HG03280 (cell line): ENCODE results near the gene TMEM106B.

ENCODE experiments used
- ATAC-seq: cut with Tn5 transposase; IDR thresholded peaks from one replicate; pipeline ENCODE4 v1.9.1; 2021; ENCODE audit warnings: mild to moderate bottlenecking, moderate library complexity; ENCODE audit not compliant: unreplicated experiment

Gene TMEM106B

DNA sequence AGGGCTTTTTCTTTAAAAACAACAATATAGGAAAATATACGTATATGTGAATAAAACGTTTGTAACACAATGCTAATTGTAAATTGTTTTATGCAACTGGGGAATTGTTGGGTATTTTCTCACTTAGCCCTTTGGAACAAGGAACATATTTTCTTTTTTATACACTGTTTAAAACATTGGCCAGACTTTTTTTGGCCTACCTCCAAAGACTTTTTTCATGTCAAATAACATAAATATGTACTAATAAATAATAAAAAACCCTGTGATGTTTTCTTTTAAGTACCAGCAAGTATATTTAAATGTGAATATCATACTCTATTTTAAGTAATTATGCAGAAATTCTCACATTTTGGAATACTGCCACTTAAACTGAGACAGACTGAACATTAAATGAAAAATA lies 15.7 kb downstream of the TMEM106B start:
- ATAC-seq = no peak

DNA sequence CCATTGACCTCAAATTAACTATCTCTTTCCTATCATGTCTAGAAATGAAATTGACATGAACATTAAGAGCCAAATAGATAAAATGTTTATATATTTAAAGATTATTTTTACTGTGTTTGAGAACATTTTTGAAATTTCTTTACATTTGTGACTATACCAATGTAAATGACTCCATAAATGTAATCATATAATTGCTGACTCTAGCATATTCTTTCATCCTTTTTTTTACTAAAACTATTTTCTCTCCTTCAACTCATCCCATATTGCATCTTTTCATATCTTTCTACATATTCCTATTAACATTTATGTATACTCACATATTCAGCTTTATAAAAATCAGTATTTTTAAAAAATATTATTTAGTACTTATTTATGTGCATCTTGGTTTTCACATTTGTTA lies 16.9 kb downstream of the TMEM106B start:
- ATAC-seq = no peak

DNA sequence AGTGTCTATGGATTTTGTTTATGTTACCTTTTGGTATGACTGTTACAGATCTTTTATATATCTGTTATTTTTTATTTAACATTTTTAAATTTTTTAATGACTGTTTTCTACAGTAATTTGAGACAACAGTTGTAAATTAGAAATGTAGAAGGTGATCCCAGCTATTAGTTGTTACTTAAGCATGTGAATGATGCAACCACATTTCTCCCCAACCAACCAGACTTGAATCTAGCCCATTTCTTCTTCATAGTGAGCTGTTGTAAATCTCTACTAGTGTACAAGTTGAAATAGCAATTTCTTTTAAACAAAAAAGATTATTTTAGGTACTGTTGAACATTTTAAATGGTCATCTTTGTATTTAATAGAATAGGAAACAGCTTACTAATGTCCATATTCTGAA lies 18.0 kb downstream of the TMEM106B start:
- ATAC-seq = no peak

DNA sequence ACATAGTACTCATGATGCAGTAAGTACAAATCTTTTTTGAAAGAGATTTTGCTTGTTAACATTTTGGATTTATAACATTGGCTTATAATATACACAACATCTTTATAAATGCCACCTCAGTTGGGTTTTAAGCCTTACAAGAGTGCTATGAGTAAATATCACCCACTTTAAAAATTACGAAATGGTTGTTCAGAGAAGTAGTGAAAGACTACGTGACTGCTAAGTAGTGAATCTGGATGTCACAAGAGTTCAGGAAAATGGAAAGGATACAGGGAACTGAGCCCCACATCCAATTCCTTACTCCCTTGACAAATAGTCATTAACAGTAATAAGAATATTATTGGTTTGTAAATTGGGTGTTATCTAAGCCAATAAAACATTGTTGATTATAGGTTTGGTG lies 20.0 kb downstream of the TMEM106B start:
- no peak for ATAC-seq

DNA sequence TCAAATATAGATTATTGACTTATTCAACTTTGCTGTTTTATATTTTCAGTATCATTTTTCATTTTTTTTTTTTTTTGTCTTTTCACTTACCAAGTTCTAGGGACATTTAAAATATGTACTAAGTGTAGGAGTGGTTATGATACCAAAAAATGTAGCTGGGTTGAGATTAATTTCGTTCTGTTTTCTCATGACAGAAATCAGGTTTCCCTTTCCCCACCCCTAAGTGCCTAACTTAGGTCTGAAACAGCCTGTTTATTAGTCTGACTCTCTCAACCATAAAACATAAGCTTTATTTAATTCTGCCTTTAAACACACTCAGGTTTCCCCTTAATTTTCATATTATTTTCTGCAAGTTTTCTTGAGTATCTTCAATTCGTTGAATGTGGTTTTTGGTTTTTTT lies 22.1 kb downstream of the TMEM106B start:
- ATAC-seq = no peak

DNA sequence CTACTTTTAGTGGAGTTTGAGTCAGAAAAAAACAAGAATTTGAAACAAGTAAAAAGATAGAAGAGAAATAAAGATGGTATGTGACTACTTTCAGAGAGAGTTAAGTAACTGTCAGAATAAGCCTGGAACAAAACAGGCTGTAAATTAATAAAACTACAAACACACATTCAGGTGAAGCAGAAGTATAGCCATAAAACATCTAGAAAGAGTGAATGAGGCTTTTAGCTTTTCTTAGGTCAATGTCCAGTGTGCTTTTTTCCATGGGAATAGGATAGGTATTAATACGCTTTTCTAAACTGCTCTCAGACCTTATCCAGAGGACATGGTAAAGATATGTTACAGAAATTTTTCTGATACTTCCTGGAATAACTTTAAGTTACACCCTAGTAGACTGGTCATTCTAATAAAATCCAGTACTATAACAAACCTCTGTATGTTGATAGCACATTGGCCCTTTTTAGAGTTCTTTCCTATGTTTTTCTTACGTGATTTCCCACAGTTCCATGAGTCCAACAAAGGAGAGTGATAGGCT lies 23.3 kb downstream of the TMEM106B start:
- ATAC-seq = no peak

DNA sequence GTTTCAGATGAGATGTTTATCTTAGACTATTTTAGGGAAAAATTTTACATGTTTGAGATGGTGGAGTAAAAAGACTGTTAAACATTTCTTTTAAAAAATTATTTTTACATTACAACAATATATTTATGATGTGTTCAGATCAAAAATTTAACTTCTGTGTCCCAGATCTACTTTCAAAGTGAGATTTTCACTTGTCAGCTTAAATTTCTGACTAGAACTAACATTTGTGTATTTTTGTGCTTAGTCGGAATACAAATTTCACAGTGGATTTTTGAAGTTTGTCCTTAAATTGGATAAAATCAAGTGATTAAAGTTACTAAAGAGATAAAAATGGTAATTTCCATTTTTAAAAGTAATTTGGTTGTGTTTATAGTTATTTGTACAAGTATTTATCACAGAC lies 24.9 kb downstream of the TMEM106B start:
- no peak for ATAC-seq

DNA sequence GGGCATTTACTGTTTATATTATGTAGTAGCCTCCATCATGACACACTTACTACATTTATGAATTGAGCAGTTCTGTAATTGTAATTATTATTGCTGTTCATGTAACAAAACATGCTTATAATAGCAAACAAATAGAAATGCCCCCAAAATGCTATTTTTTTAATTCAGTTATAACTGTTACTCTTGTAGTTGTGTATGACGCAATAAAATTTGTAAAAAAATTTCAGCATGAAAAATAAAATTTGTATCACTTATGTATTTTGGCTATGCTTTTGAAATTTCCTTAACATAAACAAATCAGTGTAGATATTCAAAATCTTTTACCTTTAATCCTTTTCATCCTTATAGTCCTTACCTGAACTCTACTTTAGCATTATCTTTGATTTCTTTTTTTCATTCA lies 25.9 kb downstream of the TMEM106B start:
- no peak for ATAC-seq

DNA sequence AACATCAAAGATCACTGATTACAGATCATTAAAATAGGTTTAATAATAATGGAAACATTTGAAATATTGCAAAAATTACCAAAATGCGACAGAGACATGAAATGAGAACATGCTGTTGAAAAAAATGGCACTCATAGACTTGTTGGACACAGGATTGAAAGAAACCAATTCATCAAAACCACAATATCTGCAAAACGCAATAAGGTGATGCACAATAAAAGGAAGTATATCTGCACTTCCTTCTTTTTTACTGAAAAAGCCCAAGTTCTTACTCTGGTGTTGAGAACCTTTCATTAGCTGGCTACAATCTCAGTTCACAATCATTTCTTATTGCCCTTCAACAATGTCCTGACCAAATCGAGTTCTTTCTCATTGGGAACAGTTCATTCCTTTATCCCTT lies 28.7 kb downstream of the TMEM106B start:
- no peak for ATAC-seq

DNA sequence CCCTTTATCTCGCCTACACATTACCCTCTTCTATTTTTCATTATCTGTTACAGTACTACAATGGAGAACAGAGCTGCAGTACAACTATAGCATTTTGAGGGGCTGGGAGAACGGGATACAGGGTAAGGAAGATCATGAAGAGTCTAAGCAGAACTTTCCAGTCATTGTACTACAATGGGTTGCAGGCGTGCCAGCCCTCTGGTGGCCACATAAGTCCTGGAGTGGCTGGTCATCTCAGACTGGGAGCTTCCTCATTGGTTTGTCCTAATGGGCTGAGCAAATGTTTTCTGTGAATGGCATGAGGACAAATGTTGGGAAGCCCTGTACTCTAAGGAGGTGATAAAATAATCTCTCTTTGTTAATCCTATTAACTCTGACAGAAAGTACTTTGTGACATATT lies 33.0 kb downstream of the TMEM106B start:
- no peak for ATAC-seq

DNA sequence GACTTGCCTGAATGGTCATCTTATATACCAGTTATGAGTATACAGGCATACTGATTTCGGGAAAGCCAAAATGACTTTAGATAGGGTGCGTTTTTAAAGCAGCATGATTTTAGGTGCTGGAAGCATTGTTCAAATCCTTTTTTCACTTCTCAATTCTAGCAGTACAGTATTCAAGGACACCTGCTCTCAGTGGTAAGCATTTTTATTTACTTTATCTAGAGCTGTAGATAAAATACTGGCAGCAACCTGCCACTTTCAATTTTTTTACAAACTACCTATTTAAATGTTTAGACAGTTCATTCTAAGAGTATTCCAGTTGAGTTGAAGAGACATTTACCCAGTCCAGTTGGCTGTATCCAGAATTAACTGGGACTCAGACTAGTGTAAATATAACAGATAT lies 33.6 kb downstream of the TMEM106B start:
- no peak for ATAC-seq

DNA sequence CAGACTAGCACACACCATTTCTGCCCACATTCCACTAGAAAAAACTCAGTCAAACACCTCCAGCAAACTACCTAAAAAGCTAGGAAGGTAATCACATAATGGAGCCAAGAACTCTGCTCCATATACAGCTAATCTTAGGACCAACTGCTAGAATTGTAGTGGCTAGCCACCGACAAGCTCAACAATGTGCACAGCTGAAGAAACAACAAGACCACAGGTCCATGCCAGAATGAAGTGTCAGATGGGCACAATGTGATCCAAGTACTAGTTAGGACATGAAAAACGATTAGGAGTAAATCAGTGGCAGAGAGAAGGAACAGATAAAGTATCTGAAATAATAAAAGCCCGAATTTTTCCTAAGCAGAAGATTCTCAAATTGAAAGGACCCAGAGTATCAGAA lies 38.6 kb downstream of the TMEM106B start:
- no peak for ATAC-seq

DNA sequence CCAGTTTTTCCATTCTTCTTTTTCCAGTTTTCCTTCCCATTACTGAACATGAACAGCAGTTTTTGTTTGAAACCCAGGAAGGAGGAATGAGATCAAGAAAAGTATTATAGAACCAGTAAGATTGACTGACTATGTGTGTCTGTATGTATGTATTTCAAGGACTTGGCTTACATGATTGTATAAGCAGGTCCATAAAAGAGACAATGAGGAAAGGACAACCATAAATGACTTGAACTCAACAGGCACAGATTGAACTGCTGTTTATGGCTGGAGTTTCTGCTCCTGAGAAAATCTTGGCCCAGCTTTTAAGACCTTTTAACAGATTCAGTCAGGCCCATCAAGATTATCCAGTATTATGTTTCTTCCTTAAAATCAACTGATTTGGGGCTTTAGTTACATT lies 39.1 kb downstream of the TMEM106B start:
- no peak for ATAC-seq

DNA sequence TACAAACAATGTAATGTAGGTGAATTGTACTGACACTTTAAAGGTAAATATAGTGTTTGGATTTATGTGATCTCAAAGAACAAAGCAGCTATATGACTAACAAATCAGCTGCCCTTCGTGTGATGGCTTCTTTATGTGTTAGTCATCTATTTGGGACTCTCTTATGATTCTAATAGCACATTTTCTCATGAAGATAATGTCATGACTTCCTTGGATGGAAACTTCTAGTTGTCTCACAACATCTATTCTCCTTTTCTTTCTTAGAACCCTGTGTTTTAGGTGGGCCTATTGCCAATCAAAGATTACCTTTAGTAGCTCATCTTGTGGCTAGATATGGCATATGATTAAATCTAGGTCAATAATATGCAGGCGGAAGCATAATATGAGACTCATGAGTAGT lies 45.0 kb downstream of the TMEM106B start:
- no peak for ATAC-seq

DNA sequence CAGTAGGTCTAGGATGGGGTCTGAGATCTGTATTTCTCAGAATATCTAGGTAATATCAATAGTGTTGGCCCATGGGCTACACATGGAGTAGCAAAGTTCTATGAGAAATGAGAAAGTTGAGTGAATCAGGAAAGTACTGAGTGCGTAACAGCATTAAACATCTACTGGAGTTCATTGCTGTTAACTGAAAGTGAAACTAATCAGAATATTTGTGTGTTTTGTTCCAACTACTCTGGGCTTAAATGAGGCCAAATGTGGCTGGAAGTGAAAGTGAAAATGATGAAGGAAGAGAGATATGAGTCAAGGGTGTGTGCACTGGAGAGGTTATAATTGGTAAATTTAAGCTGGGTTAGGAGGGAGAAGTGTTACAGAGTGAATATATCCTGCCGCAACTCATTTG lies 46.5 kb downstream of the TMEM106B start:
- ATAC-seq = peak; percentile 100

DNA sequence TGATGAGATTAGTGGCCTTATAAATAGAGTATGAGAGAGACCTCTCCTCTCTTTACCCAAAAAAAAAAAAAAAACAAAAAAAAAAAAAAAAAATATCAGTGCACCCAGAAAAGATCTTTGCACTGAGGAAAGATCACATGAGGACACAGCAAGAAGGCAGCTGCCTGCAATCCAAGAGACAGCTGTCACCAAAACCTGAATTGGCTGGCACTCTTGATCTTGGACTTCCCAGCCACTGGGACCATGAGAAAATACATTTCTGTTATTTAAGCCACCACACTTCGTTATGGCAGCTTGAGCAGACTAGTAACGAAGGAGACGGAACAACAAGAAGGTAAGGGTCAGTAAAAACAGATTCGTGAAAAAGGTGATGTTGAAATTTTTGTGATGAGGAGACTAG lies 47.0 kb downstream of the TMEM106B start:
- ATAC-seq = no peak

DNA sequence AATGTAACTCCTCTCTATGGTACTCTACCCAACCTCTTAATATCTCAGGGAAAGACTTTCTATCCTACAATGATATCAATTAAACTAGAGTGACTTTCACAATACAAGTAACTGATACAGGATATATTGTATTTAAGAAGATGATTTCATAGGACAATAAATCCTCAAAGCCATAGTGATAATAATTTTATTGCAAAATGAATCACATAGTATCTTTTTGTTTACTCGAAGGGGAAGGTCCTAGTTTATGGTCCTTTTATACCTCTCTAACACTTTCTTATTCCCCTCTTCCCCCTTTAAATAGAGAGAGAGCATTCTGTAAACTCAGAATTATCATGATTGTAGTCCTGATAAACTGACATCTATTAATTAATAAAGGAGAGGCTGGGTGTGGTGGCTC lies 56.4 kb downstream of the TMEM106B start:
- no peak for ATAC-seq

DNA sequence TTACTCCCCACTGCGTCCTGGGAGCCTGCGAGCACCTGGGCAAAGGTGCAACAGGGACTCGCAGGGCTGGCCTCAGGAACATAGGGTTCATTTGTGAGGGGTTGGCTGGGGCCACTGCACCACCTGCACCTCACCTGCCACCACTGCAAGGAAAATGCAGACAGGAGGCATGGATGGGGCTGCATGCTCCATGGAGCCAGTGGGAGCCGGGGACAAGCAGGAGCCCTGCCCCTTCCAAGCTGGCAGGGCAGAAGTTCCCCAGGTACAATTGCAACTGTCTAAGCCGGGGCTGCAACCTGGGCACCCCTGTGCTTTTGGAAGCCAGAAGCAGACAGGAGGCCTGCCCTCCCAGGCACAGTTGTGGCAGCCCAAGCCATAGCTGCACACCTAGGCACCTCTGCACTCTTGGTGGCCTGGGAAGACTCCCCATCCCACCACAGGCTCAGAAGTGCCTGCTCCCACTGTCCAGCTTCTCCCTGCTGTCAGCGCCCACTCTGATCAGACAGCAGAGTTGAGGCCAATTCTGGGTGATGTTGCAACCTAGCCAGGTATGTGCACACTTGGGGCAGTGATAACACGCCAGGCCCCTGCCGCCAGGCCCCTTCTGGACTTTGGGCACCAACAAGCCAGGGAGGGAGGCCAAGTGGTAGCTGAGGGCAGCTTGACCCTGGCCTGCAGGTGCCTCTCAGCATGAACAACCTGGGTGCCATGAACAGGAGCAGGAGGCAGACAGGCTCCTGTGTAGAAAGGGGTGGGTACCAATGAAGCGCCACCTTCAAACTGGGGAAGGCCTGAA lies 58.2 kb downstream of the TMEM106B start:
- no peak for ATAC-seq

DNA sequence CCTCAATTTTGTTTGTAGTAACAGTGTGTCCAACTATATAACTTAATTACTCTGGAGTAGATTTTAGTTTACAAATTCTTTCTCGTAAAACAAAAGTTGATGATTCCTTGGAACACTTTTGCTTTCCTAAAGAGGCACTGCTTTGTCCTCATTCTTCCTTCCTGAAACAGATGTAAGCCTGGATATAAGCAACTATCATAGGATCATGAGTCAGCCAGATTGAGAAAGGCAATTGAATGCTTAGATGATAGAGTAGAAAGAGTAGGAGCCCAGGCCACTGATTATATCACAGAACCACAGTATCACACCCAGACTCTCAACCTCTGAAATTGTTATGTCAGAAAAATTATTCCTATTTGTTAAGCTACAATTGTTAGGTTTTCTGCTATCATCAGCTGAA lies 69.9 kb downstream of the TMEM106B start:
- ATAC-seq = no peak

DNA sequence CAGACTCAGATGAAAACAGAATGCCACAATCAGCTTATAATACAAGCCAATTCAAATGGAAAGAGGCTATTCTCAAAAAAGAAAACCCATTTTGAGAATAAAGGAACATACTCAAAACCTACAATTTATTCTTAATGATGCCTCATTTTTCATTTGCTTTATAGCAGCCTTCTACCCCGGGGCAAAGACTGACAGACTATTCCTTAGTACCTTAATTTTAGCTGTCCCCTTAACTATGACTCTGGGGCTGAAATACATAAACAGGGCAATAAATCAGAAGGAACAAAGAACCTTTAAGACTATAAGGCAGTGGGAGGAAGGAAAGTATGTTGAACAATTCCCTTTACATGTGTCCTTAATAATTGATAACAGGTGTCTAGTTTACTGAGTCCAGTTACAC lies 76.8 kb downstream of the TMEM106B start:
- ATAC-seq = no peak

DNA sequence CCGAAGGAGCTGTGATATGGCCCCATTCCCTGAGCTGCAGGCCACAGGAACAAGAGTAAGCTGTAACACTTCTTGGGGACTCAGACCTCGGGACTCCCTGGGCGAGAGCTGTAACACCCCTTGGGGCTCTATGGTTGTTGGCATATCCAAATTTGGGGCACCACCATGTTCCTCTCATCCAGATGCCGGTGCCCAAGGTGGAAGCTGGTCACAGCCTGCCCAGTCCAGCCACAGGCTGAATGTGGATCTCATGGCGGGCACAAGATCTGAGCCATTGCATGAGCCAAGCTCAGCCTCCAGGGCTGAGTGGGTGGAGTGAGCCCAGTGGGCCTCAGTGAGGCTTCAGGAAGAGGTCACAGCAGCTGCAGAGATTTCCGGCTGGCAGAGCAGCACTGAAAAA lies 78.9 kb downstream of the TMEM106B start:
- no peak for ATAC-seq

DNA sequence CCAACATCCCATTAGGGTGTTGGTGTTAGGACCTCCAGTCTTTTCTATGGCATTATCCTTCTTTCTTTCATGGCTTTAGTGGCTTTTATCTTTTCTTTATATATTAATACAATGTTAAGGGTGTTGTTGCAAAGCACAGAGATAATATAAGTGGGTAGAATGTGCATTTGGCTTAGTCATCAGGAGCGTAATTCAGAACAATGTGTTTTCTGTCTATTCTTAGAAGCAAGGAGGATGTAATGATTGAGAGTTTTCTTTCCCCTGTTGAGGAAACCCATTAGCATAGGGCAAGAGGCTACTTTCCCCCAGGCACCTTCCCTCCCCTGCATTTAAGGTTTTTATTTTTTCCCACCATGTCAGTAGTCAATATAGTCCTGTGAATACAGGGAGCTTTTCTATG lies 79.7 kb downstream of the TMEM106B start:
- ATAC-seq = no peak

DNA sequence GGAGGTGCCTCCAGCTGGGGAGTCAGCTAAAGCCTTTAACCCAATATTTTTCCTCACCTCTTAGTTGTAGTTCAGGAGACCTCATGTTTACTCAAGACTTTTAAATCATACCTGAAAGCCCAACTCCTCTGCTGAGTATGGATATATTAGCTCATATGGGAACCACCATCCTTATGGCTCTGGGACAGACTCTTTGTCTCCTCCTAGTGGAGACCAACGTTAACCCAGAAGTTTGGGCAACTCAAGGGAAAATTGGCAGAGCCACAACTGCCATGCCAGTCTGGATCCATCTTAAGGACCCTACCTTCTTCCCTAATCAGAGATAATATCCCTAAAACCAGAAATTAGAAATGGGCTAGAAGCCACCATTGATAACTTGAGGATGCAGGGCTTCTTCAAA lies 80.8 kb downstream of the TMEM106B start:
- no peak for ATAC-seq
